ENCODE measurements around the gene DDX39A.
"Not testable (repeated sequence)": the region's sequence is repeated elsewhere in the genome, so short reads cannot be mapped to it uniquely, and the experiment has no call there.

DDX39A gene

DNA sequence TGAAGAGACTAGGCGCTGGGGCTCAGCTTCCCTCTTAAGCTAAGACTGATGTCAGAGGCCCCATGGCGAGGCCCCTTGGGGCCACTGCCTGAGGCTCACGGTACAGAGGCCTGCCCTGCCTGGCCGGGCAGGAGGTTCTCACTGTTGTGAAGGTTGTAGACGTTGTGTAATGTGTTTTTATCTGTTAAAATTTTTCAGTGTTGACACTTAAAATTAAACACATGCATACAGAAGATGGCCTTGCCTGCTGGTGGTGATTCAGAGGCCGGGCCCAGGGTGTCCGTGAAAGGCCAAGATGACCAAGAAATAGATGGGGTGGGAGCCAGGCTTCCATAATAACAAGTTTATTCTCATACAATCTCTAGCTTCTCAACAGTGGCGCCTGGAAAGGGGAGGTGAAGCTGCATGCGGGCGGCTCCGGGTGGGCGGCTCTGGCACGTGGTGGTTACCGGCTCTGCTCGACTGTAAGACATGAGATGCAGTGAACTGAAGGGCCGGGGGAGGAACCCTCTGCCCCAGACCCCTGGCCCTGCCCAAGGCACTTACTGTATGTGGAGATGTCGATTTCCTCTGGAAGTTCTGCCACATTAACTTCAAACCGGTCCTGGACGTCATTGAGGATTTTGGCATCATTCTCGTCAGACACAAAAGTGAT lies 10.5 kb downstream of the DDX39A start:
- Histone ChIP-seq H3K9ac (ENCODE audit: low read depth, low read length) (no peak overlapping the region), H3K36me3 (ENCODE audit: insufficient read depth, low read length) (peaks cover 24% of the 10 kb centered on the region), H3K4me1 (ENCODE audit: insufficient read depth, low read length) (no peaks in the 10 kb centered on the region), H3K9me3 (ENCODE audit: control insufficient read depth, insufficient read depth, low read length) (no peaks in the 10 kb centered on the region)

DNA sequence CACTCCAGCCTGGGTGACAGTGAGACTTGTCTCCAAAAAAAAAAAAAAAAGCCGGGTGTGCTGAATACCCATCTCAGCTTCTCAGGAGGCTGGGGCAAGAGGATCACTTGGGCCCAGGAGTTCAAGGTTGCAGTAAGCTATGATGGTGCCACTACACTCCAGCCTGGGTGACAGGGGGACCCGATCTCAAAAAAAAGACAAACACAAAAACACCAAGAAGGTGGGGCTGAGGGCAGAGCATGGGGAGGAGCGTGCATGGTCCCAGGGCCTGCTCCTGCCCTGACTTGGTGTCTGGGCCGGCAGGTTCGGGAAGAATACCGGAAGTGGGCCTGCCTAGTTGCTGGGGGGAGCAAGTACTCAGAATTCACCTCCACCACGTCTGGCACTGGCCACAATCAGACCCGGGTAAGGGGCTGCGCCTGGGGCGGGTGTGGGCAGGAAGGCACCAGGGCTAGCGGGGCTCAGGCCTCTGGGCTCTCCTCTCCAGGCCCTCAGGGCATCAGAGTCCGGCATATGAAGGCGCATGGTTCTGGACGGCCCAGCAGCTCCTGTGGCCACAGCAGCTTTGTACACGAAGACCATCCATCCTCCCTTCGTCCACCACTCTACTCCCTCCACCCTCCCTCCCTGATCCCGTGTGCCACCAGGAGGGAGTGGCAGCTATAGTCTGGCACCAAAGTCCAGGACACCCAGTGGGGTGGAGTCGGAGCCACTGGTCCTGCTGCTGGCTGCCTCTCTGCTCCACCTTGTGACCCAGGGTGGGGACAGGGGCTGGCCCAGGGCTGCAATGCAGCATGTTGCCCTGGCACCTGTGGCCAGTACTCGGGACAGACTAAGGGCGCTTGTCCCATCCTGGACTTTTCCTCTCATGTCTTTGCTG lies 11.3 kb downstream of the DDX39A start:
- Histone ChIP-seq H3K9ac (ENCODE audit: low read depth, low read length) (no peak overlapping the region), H3K4me1 (ENCODE audit: insufficient read depth, low read length) (no peaks in the 10 kb centered on the region), H3K9me3 (ENCODE audit: control insufficient read depth, insufficient read depth, low read length) (no peaks in the 10 kb centered on the region), H3K36me3 (ENCODE audit: insufficient read depth, low read length) (peaks cover 22% of the 10 kb centered on the region; the same call in 1 of the 2 replicates)

DNA sequence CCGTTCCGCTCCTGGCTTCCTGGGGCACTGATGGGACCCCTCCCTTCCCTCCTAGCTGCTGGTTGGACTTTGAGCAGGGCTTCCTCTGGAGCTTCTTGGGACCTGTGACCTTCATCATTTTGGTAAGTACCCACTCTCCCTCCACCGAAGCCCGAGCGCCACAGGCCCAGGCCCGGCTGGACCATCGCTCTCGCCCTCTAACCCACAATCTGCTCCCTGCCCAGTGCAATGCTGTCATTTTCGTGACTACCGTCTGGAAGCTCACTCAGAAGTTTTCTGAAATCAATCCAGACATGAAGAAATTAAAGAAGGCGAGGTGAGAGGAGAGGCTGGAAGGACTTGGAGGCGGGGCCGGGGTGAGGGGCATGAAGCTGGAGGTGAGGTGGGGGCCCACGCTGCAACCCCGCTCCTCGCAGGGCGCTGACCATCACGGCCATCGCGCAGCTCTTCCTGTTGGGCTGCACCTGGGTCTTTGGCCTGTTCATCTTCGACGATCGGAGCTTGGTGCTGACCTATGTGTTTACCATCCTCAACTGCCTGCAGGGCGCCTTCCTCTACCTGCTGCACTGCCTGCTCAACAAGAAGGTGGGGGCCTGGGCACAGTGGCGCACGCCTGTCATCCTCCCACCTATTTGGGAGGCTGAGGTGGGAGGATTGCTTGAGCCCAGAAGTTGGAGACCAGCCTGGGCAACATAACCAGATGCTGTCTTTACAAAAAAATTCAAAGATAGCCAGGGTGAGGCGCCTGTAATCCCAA lies 12.3 kb downstream of the DDX39A start:
- peaks cover 17% of the 10 kb centered on the region; the same call in 1 of the 2 replicates for H3K36me3 ChIP-seq (ENCODE audit: insufficient read depth, low read length)
- H3K9ac ChIP-seq (ENCODE audit: low read depth, low read length) = no peak overlapping the region

DNA sequence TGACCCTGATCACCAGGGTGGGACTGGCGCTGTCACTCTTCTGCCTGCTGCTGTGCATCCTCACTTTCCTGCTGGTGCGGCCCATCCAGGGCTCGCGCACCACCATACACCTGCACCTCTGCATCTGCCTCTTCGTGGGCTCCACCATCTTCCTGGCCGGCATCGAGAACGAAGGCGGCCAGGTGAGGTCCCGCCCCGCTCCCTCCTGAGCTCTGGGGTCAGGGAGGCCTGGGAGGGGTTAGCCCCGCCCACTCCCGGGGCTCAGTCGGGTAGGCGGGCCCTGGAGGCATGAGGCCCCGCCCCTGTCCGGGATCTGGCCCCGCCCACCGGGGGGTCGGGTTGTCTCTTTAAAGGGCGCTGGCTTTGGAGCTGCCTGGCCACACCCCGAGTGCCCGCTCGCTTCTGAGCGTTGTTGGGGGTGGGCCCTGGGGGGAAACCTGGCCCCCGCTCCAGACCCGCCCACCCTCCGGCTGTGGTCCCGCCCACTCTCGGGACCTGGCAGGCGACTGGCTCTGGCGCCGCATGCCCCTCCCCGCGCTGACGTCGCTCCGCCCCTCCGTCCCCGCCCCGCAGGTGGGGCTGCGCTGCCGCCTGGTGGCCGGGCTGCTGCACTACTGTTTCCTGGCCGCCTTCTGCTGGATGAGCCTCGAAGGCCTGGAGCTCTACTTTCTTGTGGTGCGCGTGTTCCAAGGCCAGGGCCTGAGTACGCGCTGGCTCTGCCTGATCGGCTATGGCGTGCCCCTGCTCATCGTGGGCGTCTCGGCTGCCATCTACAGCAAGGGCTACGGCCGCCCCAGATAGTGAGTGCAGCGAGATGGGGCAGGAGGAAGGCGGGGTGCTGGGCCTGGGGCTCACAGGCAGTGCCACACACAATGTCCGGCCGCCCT lies 13.1 kb downstream of the DDX39A start:
- peak overlapping the region; percentile 23 for H3K9ac ChIP-seq (ENCODE audit: low read depth, low read length)
- peaks cover 11% of the 10 kb centered on the region; the same call in 1 of the 2 replicates for H3K36me3 ChIP-seq (ENCODE audit: insufficient read depth, low read length)

More for the DNA sequence above, 12.3 kb downstream of the DDX39A start:
- no peaks in the 10 kb centered on the region for H3K9me3 ChIP-seq (ENCODE audit: control insufficient read depth, insufficient read depth, low read length)
- no peaks in the 10 kb centered on the region for H3K4me1 ChIP-seq (ENCODE audit: insufficient read depth, low read length)

DNA sequence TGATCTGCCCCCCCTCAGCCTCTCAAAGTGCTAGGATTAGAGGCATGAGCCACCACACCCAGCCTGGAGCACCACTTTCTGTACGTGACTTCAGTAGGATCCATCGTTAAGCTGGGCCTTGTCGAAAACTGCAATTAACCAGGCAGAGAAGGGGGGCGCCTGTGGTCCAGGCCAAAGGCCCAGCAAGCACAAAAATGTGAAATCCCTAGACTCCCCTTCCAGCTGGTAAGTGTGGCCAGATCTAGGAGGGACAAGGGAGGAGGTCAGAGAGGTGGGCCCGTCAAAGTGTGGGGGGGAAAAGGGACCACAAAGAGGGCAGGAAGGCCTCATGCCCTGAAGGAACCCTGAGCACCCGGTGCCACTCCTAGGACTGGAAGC lies 13.8 kb downstream of the DDX39A start:
- Histone ChIP-seq H3K36me3 (ENCODE audit: insufficient read depth, low read length) (peaks cover 5% of the 10 kb centered on the region; the same call in 1 of the 2 replicates), H3K9me3 (ENCODE audit: control insufficient read depth, insufficient read depth, low read length) (no peaks in the 10 kb centered on the region), H3K9ac (ENCODE audit: low read depth, low read length) (peak overlapping the region; percentile 23), H3K4me1 (ENCODE audit: insufficient read depth, low read length) (no peaks in the 10 kb centered on the region)

More for the DNA sequence above, 13.1 kb downstream of the DDX39A start:
- H3K4me1 ChIP-seq (ENCODE audit: insufficient read depth, low read length) = no peaks in the 10 kb centered on the region
- H3K9me3 ChIP-seq (ENCODE audit: control insufficient read depth, insufficient read depth, low read length) = no peaks in the 10 kb centered on the region

DNA sequence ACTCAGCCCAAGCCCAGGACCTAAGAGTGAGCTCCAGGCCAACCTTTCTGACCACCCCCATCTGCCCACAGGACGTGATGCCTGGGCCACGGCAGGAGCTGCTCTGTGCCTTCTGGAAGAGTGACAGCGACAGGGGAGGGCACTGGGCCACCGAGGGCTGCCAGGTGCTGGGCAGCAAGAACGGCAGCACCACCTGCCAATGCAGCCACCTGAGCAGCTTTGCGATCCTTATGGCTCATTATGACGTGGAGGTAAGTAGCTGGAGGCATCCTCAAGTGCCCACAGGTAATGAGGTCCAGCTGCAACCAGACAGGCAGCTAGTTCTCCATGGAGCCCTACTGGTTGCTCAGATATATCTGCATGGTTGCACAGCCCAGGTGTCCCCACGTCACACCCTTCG lies 14.8 kb downstream of the DDX39A start:
- no peaks in the 10 kb centered on the region for H3K9me3 ChIP-seq (ENCODE audit: control insufficient read depth, insufficient read depth, low read length)
- H3K36me3 ChIP-seq (ENCODE audit: insufficient read depth, low read length) = 0 out of 2 replicates have a peak, but pooled peaks cover 4% of the 10 kb centered on the region
- no peaks in the 10 kb centered on the region for H3K4me1 ChIP-seq (ENCODE audit: insufficient read depth, low read length)
- no peak overlapping the region for H3K9ac ChIP-seq (ENCODE audit: low read depth, low read length)

DNA sequence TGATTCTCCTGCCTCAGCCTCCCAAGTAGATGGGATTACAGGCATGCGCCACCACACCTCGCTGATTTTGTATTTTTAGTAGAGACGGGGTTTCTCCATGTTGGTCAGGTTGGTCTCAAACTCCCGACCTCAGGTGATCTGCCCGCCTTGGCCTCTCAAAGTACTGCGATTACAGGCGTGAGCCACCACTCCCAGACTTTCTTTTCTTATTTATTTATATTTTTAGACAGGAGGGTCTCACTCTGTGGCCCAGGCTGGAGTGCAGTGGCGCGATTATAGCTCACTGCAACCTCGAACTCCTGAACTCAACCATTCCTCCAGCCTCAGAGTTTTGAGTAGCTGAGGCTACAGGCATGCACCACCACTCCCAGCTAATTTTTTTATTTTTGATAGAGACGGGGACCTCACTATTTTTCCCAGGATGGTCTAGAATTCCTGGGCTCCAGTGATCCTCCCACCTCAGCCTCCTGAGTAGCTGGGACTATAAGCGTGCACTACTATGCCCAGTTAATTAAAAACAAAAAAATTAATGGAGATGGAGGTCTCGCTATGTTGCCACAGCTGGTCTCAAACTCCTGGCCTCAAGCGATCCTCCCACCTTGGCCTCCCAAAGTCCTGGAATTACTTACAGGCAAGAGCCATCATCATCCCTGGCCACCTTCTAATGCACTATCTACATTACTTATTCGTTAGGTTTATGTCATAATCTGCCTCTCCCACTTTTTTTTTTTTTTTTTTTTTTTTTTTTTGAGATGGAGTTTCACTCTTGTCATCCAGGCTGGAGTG lies 15.8 kb downstream of the DDX39A start:
- not testable (repeated sequence) for H3K4me1 ChIP-seq (ENCODE audit: insufficient read depth, low read length); H3K9ac ChIP-seq (ENCODE audit: low read depth, low read length); H3K36me3 ChIP-seq (ENCODE audit: insufficient read depth, low read length); H3K9me3 ChIP-seq (ENCODE audit: control insufficient read depth, insufficient read depth, low read length)

DNA sequence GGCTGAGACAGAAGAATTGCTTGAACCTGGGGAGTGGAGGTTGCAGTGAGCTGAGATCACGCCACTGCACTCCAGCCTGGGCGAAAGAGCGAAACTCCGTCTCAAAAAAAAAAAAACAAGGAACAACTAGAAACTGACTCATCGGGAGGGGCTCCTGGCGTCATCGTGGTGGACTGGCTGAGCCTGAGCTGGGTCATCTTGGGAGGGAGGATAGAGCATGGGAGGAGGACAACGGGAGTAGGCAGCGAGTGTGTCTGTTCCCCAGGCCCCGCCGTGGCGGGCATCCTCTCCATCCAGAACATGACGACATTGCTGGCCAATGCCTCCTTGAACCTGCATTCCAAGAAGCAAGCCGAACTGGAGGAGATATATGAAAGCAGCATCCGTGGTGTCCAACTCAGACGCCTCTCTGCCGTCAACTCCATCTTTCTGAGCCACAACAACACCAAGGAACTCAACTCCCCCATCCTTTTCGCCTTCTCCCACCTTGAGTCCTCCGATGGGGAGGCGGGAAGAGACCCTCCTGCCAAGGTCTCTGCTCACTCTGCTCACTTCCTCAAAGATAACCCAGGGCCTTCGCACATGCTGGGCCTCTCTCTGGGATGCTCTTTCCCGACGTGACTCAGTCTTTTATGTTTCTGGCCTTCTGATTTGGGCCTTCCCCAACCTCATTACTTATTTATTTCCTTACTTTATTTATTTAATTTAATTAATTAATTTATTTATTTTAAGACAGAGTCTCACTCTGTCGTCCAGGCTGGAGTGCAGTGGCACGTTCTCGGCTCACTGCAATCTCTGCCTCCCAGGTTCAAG lies 16.6 kb downstream of the DDX39A start:
- Histone ChIP-seq H3K9ac (ENCODE audit: low read depth, low read length) (no peak overlapping the region), H3K4me1 (ENCODE audit: insufficient read depth, low read length) (no peaks in the 10 kb centered on the region), H3K36me3 (ENCODE audit: insufficient read depth, low read length) (no peaks in the 10 kb centered on the region), H3K9me3 (ENCODE audit: control insufficient read depth, insufficient read depth, low read length) (no peaks in the 10 kb centered on the region)

DNA sequence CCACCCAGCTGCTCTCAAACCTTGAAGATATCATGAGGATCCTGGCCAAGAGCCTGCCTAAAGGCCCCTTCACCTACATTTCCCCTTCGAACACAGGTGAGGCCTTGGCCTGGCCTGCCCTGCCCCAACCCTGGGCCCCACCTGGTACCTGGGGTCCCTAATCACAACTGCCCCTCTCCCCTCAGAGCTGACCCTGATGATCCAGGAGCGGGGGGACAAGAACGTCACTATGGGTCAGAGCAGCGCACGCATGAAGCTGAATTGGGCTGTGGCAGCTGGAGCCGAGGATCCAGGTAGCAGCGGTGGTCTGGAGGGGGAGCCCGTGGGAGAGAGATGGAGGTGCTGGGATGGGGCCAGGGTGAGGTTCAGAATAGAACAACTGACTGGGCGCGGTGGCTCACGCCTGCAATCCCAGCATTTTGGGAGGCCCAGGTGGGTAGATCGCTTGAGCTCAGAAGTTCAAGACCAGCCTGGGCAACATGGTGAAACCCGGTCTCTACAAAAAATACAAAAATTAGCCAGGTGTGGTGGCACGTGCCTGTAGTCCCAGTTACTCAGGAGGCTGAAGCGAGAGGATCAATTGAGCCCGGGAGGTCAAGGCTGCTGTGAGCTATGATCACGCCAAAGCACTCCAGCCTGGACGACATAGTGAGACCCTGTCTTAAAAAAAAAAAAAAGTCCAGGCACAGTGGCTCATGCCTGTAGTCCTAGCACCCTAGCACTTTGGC lies 17.5 kb downstream of the DDX39A start:
- no peak overlapping the region for H3K9ac ChIP-seq (ENCODE audit: low read depth, low read length)
- H3K36me3 ChIP-seq (ENCODE audit: insufficient read depth, low read length) = no peaks in the 10 kb centered on the region

DNA sequence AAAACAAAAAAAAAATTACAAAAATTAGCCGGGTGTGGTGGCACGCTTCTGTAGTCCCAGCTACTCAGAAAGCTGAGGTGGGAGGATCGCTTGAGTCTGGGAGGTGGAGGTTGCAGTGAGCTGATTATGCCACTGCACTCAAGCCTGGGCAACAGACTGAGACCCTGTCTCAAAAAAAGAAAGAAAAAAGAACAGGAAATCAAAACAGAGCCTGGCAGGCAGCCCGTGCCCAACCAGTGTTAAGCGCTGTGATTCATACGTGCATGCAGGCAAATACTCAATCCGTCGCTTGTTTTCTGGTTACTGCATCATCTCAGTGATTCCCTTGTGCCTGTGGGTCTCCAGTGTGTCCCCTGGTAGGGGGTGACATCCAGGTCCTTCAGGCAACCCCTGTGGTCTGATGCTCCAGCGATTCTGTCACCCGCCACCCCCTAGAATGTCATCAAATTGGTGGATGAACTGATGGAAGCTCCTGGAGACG lies 18.1 kb downstream of the DDX39A start:
- Histone ChIP-seq H3K9ac (ENCODE audit: low read depth, low read length) (no peak overlapping the region), H3K9me3 (ENCODE audit: control insufficient read depth, insufficient read depth, low read length) (no peaks in the 10 kb centered on the region), H3K4me1 (ENCODE audit: insufficient read depth, low read length) (no peaks in the 10 kb centered on the region), H3K36me3 (ENCODE audit: insufficient read depth, low read length) (no peaks in the 10 kb centered on the region)

More for the DNA sequence above, 17.5 kb downstream of the DDX39A start:
- no peaks in the 10 kb centered on the region for H3K4me1 ChIP-seq (ENCODE audit: insufficient read depth, low read length)
- H3K9me3 ChIP-seq (ENCODE audit: control insufficient read depth, insufficient read depth, low read length) = no peaks in the 10 kb centered on the region

DNA sequence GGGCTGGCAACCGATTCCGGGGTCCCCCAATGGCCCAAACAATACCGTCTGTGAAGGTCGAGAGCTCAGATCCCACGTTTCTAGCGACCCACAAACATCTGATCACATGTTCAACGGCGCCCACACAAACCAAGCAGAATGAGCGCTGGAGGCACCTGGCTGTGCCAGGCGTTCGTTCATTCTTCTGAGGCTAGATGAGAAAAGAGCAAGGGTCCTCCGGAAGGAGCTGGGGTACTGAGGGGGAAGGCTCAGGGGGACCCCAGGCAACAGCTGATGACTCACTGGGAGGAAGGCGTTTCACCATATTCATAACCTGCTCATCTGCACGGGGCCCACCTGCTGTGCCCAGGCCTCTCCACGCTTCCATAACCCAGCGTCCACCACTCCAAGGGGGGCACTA lies 22.0 kb downstream of the DDX39A start:
- not testable (repeated sequence) for H3K4me1 ChIP-seq (ENCODE audit: insufficient read depth, low read length); H3K9me3 ChIP-seq (ENCODE audit: control insufficient read depth, insufficient read depth, low read length); H3K9ac ChIP-seq (ENCODE audit: low read depth, low read length); H3K36me3 ChIP-seq (ENCODE audit: insufficient read depth, low read length)

DNA sequence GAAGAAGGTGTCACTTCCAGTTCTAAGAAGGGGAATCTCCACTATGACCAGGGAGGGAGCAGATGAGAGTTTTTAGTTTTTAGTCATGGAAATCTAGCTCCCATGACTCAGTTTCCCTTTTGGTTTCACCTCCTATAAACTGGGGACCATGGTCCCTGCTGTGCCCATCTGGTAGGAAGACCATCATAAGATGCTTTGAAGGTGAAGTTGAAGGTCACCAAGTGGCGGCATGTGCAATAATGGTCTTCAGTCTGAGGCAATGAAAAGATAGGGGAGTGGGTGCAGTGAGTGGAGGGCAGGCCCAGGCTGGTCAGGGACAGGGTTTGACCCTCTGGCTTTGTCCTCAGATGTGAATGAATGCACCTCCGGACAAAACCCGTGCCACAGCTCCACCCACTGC lies 22.4 kb downstream of the DDX39A start:
- H3K4me1 ChIP-seq (ENCODE audit: insufficient read depth, low read length); H3K9me3 ChIP-seq (ENCODE audit: control insufficient read depth, insufficient read depth, low read length); H3K9ac ChIP-seq (ENCODE audit: low read depth, low read length); H3K36me3 ChIP-seq (ENCODE audit: insufficient read depth, low read length): not testable (repeated sequence)
